Measurements from ENCODE around the gene KLK3. TPM values are rescaled to one million over a fixed set of nuclear protein-coding genes. Genes with fewer than 3 reads are reported as not detected.

The KLK3 gene
- total RNA-seq, 1 donor from 2014 or later: not detected

- H3K4me3 ChIP-seq: no peak overlapping the region
- DNase-seq (ENCODE audit: extremely low spot score in 2 of 2): no peak
- no peaks in the 10 kb centered on the region for H3K9me3 ChIP-seq
- peaks cover 16% of the 10 kb centered on the region for H3K4me1 ChIP-seq
- H3K36me3 ChIP-seq: no peaks in the 10 kb centered on the region
- H3K27me3 ChIP-seq: no peaks in the 10 kb centered on the region
- H3K27ac ChIP-seq: no peak overlapping the region
- TF ChIP-seq POLR2A (IDR thresholded peaks at IDR 0.05) (no peak), CTCF (IDR thresholded peaks at IDR 0.05) (no peak), POLR2AphosphoS5 (IDR thresholded peaks at IDR 0.05; ENCODE audit: insufficient read depth in 1 of 2, low read depth in 1 of 2) (no peak)
- intact Hi-C loops (cut with DNase I): no loop called here
Measured at GRCh38 chr19:50832666-50833065, 22.0 kb upstream of the KLK3 start.

- Histone ChIP-seq H3K9me3 (no peaks in the 10 kb centered on the region), H3K27ac (no peak within 1 kb of the TSS), H3K36me3 (no peaks in the 10 kb centered on the region), H3K4me3 (no peak within 1 kb of the TSS), H3K4me1 (peaks cover 16% of the 10 kb centered on the region), H3K27me3 (no peaks in the 10 kb centered on the region)
- DNase-seq (ENCODE audit: extremely low spot score in 2 of 2): no peak
- intact Hi-C loops (cut with DNase I): no loop called here
- TF ChIP-seq CTCF (IDR thresholded peaks at IDR 0.05): no peak
- no peak for TF ChIP-seq POLR2AphosphoS5 (IDR thresholded peaks at IDR 0.05; ENCODE audit: insufficient read depth in 1 of 2, low read depth in 1 of 2)
- no peak for TF ChIP-seq POLR2A (IDR thresholded peaks at IDR 0.05)
Measured at GRCh38 chr19:50833117-50833801, 21.5 kb upstream of the KLK3 start, which contains the start of gene KLK15. Gene KLK15 (minus strand): TSS chr19:50833574. CDS start chr19:50831492, 2,082 bp downstream.

- intact Hi-C loops (cut with DNase I): no loop called here
- Histone ChIP-seq H3K4me1 (peaks cover 16% of the 10 kb centered on the region), H3K27me3 (no peaks in the 10 kb centered on the region), H3K9me3 (no peaks in the 10 kb centered on the region), H3K27ac (no peak overlapping the region), H3K36me3 (no peaks in the 10 kb centered on the region), H3K4me3 (no peak overlapping the region)
- no peak for TF ChIP-seq CTCF (IDR thresholded peaks at IDR 0.05)
- no peak for TF ChIP-seq POLR2A (IDR thresholded peaks at IDR 0.05)
- TF ChIP-seq POLR2AphosphoS5 (IDR thresholded peaks at IDR 0.05; ENCODE audit: insufficient read depth in 1 of 2, low read depth in 1 of 2): no peak
- DNase-seq (ENCODE audit: extremely low spot score in 2 of 2): no peak
Measured at GRCh38 chr19:50833802-50834167, 20.9 kb upstream of the KLK3 start.

GRCh38 chr19:50835103-50835784, 19.5 kb upstream of the KLK3 start:
- TF ChIP-seq CTCF (IDR thresholded peaks at IDR 0.05): no peak
- TF ChIP-seq POLR2A (IDR thresholded peaks at IDR 0.05): no peak
- TF ChIP-seq POLR2AphosphoS5 (IDR thresholded peaks at IDR 0.05; ENCODE audit: insufficient read depth in 1 of 2, low read depth in 1 of 2): no peak
- H3K27ac ChIP-seq: no peak overlapping the region
- intact Hi-C loops (cut with DNase I): no loop called here
- DNase-seq (ENCODE audit: extremely low spot score in 2 of 2): no peak
- H3K27me3 ChIP-seq: no peaks in the 10 kb centered on the region
- H3K4me3 ChIP-seq: peak overlapping the region; percentile 36 to 52
- peaks cover 16% of the 10 kb centered on the region for H3K4me1 ChIP-seq
- no peaks in the 10 kb centered on the region for H3K36me3 ChIP-seq
- H3K9me3 ChIP-seq: no peaks in the 10 kb centered on the region

All from vagina (tissue), 2 donors.